Left lung (tissue), 10 donors: ENCODE measurements around the gene ACTR3C. TPM values are rescaled to one million over a fixed set of nuclear protein-coding genes. Genes with fewer than 3 reads are reported as not detected.

Source experiments
- ATAC-seq: fragments of 200-7000 bp; cut with Tn5 transposase; one replicate; pipeline ENCODE4 v1.9.1; 2020; ENCODE audit warnings: moderate library complexity
- DNase-seq, 4 donors: peaks; one replicate each; pipeline ENCODE4 v3.0.0-alpha.2; 2013 to 2020
- H3K27ac ChIP-seq, 2 donors: fragments of 200-600 bp; sonication (generic) in 1 of 2; one replicate each; pipeline versions ENCODE4 v1.5.0 to v1.8.0; 2020 to 2021
- H3K27me3 ChIP-seq, 2 donors: fragments of 200-600 bp; sonication (generic) in 1 of 2; one replicate each; pipeline versions ENCODE4 v1.5.0 to v1.8.0; 2020 to 2021
- H3K36me3 ChIP-seq, 2 donors: fragments of 200-600 bp; sonication (generic) in 1 of 2; one replicate each; pipeline versions ENCODE4 v1.5.0 to v1.8.0; 2020 to 2021
- H3K4me1 ChIP-seq, 2 donors: fragments of 200-600 bp; one replicate each; pipeline ENCODE4 v1.8.0; 2021
- H3K4me3 ChIP-seq, 2 donors: fragments of 200-600 bp; sonication (generic) in 1 of 2; one replicate each; pipeline versions ENCODE4 v1.5.0 to v1.8.0; 2020 to 2021; ENCODE audit warnings: mild to moderate bottlenecking in 1 of 2
- H3K9me3 ChIP-seq, 2 donors: fragments of 200-600 bp; sonication (generic) in 1 of 2; one replicate each; pipeline versions ENCODE4 v1.5.0 to v1.8.0; 2020 to 2021
- CTCF ChIP-seq, 2 donors: fragments of 200-600 bp; sonication (generic) in 1 of 2; IDR thresholded peaks; one replicate each; pipeline versions ENCODE4 v1.5.0 to v1.8.0; 2021; ENCODE audit warnings: antibody characterized with exemption in 2 of 2
- intact Hi-C, 2 donors: fragments of 100-400 bp; cut with DNase I; formaldehyde crosslinking; loops; one replicate each; pipeline versions ENCODE4 v1.11.2 to v1.14.2; 2022
- polyA plus RNA-seq, 6 donors: library from polyadenylated mRNA; unstranded; fragments of 120-200 nt; gene quantifications; one replicate each; pipeline ENCODE4 v1.2.1, GENCODE V29; 2013; ENCODE audit not compliant: insufficient read length in 6 of 6
- total RNA-seq, 2 donors: library from RNA; stranded (reverse); fragmentation: NEBNext Ultra II Directional; extraction: Animal tissue kit (Norgen Biotek cat#: 25700); gene quantifications; one replicate each; pipeline ENCODE4 v1.2.1, GENCODE V29; 2021
- donor health status: DM: no; HTN: yes; CAD: no.
- donor health status: DM: no; HTN: no; CAD: no.

Gene ACTR3C
- total and polyA plus RNA-seq, 8 donors = 3.4 to 25.1 (median 6.1) TPM

GRCh38 chr7:150333659-150334058, 10.3 kb upstream of the ACTR3C start:
- no peak for DNase-seq
- no peak for ATAC-seq
- Histone ChIP-seq H3K36me3 (peaks cover 0 to 54% of the 10 kb centered on the region in 2 donors), H3K27me3 (no peaks in the 10 kb centered on the region), H3K27ac (no peak overlapping the region), H3K4me3 (no peak overlapping the region), H3K4me1 (no peaks in the 10 kb centered on the region), H3K9me3 (no peaks in the 10 kb centered on the region)
- intact Hi-C loops = no loop called here
- TF ChIP-seq CTCF (IDR thresholded peaks at IDR 0.05) = no peak

- Histone ChIP-seq H3K4me3 (no peak overlapping the region), H3K9me3 (no peaks in the 10 kb centered on the region), H3K27ac (no peak overlapping the region), H3K27me3 (no peaks in the 10 kb centered on the region), H3K4me1 (no peaks in the 10 kb centered on the region), H3K36me3 (peaks cover 0 to 57% of the 10 kb centered on the region in 2 donors)
- TF ChIP-seq CTCF (IDR thresholded peaks at IDR 0.05) = no peak
- DNase-seq = no peak
- no peak for ATAC-seq
- intact Hi-C loops = no loop called here
Observed at GRCh38 chr7:150332852-150333635, 9.7 kb upstream of the ACTR3C start.

GRCh38 chr7:150330211-150330885, 7.0 kb upstream of the ACTR3C start:
- ATAC-seq = no peak
- Histone ChIP-seq H3K36me3 (peaks cover 0 to 55% of the 10 kb centered on the region in 2 donors), H3K4me1 (peaks cover 4 to 6% of the 10 kb centered on the region in 2 donors), H3K9me3 (no peaks in the 10 kb centered on the region), H3K27me3 (no peaks in the 10 kb centered on the region), H3K27ac (no peak overlapping the region), H3K4me3 (no peak overlapping the region)
- intact Hi-C loops = no loop called here
- no peak for TF ChIP-seq CTCF (IDR thresholded peaks at IDR 0.05)
- DNase-seq = no peak

GRCh38 chr7:150329331-150330120, 6.2 kb upstream of the ACTR3C start:
- H3K27ac ChIP-seq = no peak overlapping the region

More at GRCh38 chr7:150329331-150330120, 6.2 kb upstream of the ACTR3C start:
- Histone ChIP-seq H3K4me1 (peaks cover 11 to 13% of the 10 kb centered on the region in 2 donors), H3K27me3 (no peaks in the 10 kb centered on the region), H3K9me3 (no peaks in the 10 kb centered on the region), H3K4me3 (no peak overlapping the region), H3K36me3 (peaks cover 0 to 55% of the 10 kb centered on the region in 2 donors)
- DNase-seq = no peak
- intact Hi-C loops = no loop called here
- no peak for ATAC-seq
- no peak for TF ChIP-seq CTCF (IDR thresholded peaks at IDR 0.05)
